WERI-Rb-1 (cell line): ENCODE measurements around the gene BRIP1.
"Not testable (repeated sequence)": the region's sequence is repeated elsewhere in the genome, so short reads cannot be mapped to it uniquely, and the experiment has no call there.

Experiments
- DNase-seq: peaks from one replicate; pipeline ENCODE4 v3.0.0-alpha.2; 2020
- H3K27ac ChIP-seq: fragments of 250-450 bp; sonication (Bioruptor Pico); 2 replicates; pipeline ENCODE4 v1.5.1; 2020; ENCODE audit warnings: mild to moderate bottlenecking, moderate library complexity
- H3K27me3 ChIP-seq: fragments of 250-450 bp; sonication (Bioruptor Pico); 2 replicates; pipeline ENCODE4 v1.5.1; 2021; ENCODE audit warnings: mild to moderate bottlenecking, low read depth, moderate library complexity; ENCODE audit not compliant: insufficient read depth, severe bottlenecking
- H3K36me3 ChIP-seq: fragments of 250-450 bp; sonication (Bioruptor Pico); 2 replicates; pipeline ENCODE4 v1.5.1; 2020; ENCODE audit warnings: mild to moderate bottlenecking, moderate library complexity
- H3K4me3 ChIP-seq: 2 replicates; pipeline ENCODE4 v1.5.1; 2011; ENCODE audit warnings: low read depth, mild to moderate bottlenecking, control low read depth, low read length
- H3K9me3 ChIP-seq: fragments of 250-450 bp; sonication (Bioruptor Pico); 2 replicates; pipeline ENCODE4 v1.5.1; 2021; ENCODE audit warnings: mild to moderate bottlenecking, moderate library complexity; ENCODE audit not compliant: severe bottlenecking
- CTCF ChIP-seq: IDR thresholded peaks from 2 replicates; pipeline ENCODE4 v1.5.1; 2011; ENCODE audit warnings: low read depth, mild to moderate bottlenecking, control low read depth, inconsistent platforms, low read length

The BRIP1 gene

GRCh38 chr17:61728297-61728836 lies 135.0 kb downstream of the BRIP1 start:
- Histone ChIP-seq H3K9me3 (no peaks in the 10 kb centered on the region), H3K36me3 (peaks cover 4% of the 10 kb centered on the region), H3K27ac (no peak overlapping the region), H3K4me3 (no peak overlapping the region), H3K27me3 (no peaks in the 10 kb centered on the region)
- DNase-seq = no peak
- TF ChIP-seq CTCF = no peak

GRCh38 chr17:61727798-61728197 lies 135.5 kb downstream of the BRIP1 start:
- H3K9me3 ChIP-seq, DNase-seq, H3K27me3 ChIP-seq, H3K27ac ChIP-seq, H3K36me3 ChIP-seq, H3K4me3 ChIP-seq: not testable (repeated sequence)

GRCh38 chr17:61726977-61727376 lies 136.4 kb downstream of the BRIP1 start:
- TF ChIP-seq CTCF = no peak
- DNase-seq = no peak
- Histone ChIP-seq H3K9me3 (no peaks in the 10 kb centered on the region), H3K36me3 (peaks cover 4% of the 10 kb centered on the region), H3K4me3 (no peak overlapping the region), H3K27ac (no peak overlapping the region), H3K27me3 (no peaks in the 10 kb centered on the region)

- no peak for TF ChIP-seq CTCF
- DNase-seq = no peak
- H3K36me3 ChIP-seq = peaks cover 4% of the 10 kb centered on the region
- no peaks in the 10 kb centered on the region for H3K27me3 ChIP-seq
- no peaks in the 10 kb centered on the region for H3K9me3 ChIP-seq
- no peak overlapping the region for H3K4me3 ChIP-seq
- H3K27ac ChIP-seq = no peak overlapping the region
Measured at GRCh38 chr17:61724777-61725176, 138.6 kb downstream of the BRIP1 start.

- Histone ChIP-seq H3K27ac (no peak overlapping the region), H3K9me3 (peaks cover 4% of the 10 kb centered on the region), H3K4me3 (no peak overlapping the region), H3K36me3 (peaks cover 2% of the 10 kb centered on the region), H3K27me3 (no peaks in the 10 kb centered on the region)
- no peak for TF ChIP-seq CTCF
- DNase-seq = no peak
Measured at GRCh38 chr17:61723914-61724313, 139.4 kb downstream of the BRIP1 start.

- Histone ChIP-seq H3K9me3 (peaks cover 4% of the 10 kb centered on the region), H3K27ac (no peak overlapping the region), H3K4me3 (no peak overlapping the region), H3K36me3 (peaks cover under 1% of the 10 kb centered on the region), H3K27me3 (no peaks in the 10 kb centered on the region)
- TF ChIP-seq CTCF = no peak
- DNase-seq = no peak
Measured at GRCh38 chr17:61723183-61723582, 140.1 kb downstream of the BRIP1 start.
